GM10847 (cell line): ENCODE results near the gene ANKRD13D.

Source experiments
- POLR2A ChIP-seq: IDR thresholded peaks from 2 replicates; pipeline ENCODE4 v1.6.1; 2011; ENCODE audit not compliant: insufficient read length; ENCODE audit errors: extremely low read depth

Gene ANKRD13D

DNA sequence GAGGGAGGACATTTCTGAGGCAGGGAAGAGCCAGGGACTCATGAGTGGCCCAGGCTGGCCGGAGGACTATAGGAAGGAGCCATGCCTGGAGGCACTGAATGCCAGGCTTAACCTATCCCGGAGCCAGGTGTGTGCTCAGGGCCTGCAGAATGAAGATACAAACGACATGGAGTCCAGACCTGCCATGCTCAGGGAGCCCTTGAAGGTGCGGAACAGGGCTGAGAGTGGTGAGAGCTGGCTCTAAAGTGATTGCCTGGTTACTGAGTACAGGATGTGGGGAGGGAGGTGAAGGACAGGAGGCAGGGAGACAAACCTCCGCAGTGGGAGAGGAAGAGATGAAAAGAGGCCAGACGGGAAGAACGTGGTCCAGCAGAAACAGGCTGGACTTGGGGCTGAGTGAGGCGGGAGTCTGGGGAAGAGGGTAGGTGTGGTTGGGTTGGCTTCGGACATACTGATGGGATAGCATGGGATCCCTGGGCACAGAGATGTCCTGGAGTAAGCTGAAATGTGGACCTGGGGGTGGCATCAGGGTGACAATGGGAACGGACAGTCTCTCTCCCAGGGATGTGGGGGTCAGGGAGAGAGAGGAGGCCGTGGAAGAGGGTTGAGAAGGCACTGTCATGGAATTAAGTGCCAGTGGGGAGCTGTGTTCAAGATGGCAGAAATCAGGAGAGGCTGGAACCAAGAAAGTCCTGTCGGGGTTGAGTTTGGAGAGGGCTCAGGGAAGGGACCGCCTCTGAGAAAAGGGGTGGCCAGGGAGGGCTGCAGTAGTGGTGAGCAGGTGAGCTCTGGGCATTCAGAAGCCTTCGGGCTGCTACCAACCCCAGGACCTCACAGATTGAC lies 1.5 kb upstream of the ANKRD13D start:
- TF ChIP-seq POLR2A: no peak

DNA sequence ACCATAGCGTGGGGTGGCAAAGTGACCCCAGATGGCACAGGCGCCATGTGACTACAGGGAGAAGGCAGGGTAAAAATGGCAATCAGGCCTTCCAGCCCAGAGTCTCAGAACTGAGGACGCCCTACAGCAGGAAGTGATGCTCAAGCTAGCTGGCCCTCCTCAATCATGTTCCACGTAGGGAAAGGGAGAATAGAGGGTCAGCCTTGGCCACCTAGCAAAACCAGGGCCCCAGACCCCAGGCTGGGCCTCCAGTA lies 978 bp upstream of the ANKRD13D start:
- TF ChIP-seq POLR2A: no peak

DNA sequence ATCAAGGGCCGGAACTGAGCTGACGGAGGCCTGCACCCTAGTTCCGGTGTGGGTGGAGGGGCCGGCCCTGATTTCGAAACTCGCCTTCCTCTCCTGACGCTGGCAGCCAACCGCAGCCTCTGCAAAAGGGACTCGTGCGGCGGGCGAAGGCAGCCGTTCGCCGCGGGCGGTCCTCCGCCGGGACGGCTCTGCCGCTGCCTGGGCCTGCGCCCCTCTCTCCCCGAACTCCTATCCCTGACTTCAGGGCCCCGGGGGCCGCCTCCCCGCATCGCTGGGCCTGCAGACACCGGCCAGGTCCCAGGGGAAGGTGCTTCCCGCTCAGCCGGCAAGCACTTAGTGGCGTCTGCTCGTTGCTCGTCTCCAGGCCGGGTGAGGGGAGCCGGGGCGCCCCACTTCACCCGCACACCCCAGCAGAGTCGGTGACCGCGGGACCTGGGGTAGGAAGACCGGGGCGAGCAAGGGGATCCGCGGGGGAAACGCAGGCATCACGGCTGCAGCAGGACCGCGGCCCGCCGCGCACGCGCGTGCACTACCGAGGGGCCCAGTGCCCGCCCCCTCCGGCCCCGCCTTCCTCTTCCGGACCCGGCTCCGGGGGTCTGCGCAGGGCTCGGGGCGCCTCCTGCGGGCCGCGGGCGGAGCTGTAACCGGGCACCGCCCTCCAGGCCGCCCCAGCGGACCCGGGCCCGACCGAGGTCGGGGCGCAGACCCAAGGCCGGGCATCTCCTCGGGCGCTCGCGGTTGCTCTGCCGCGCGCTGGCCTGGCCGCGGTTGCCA lies 464 bp upstream of the ANKRD13D start:
- peak; percentile 83 for TF ChIP-seq POLR2A

DNA sequence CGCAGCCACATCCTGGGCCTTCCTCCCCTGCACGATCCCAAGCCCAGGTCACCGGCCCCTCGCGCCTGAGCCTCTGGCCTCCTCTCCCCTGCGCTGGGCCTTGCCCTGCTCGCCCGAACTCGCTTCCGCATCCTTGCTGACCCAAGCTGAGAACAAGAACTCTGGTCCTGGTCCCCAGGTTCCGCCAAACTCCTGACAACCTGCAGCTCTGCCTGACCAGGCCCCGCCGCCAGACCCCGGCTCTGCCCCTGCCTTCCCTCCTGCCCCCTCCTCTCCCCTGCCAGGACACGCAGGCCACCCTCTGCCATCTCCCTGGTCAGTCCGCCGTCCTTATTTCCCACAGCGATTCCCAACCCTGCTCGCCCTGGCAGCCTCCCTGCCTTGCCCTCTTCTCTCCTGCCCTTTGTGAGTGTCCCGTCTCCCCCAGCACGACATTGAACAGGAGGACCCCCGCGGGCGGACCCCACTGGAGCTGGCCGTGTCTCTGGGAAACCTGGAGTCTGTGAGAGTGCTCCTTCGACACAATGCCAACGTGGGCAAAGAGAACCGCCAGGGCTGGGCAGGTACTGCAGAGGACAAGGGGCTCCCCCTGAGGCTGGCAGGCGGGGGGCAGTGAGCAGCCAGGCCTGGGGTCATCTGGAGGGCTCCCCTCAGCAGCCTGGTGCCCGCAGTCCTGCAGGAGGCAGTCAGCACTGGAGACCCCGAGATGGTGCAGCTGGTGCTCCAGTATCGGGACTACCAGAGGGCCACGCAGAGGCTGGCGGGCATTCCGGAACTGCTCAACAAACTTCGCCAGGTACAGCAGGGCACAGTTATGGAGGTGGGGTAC lies 762 bp downstream of the ANKRD13D start:
- no peak for TF ChIP-seq POLR2A

DNA sequence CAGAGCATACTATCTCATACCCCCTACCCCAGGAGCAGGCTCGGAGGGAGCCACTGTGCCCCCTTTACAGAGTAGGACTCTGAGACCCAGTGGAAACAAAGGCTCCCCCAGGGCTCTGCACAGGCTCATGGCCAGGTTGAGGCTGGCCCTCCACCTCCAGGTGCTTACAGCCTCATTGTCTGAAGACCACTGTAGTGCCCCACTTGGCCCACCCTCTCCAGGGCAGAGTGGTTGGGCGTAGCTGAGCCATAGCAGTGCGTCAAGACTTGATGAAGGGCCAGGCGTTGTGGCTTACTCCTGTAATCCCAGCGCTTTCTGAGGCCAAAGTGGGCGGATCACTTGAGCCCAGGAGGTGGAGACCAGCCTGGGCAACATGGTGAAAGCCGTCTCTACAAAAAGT lies 1.7 kb downstream of the ANKRD13D start:
- no peak for TF ChIP-seq POLR2A

DNA sequence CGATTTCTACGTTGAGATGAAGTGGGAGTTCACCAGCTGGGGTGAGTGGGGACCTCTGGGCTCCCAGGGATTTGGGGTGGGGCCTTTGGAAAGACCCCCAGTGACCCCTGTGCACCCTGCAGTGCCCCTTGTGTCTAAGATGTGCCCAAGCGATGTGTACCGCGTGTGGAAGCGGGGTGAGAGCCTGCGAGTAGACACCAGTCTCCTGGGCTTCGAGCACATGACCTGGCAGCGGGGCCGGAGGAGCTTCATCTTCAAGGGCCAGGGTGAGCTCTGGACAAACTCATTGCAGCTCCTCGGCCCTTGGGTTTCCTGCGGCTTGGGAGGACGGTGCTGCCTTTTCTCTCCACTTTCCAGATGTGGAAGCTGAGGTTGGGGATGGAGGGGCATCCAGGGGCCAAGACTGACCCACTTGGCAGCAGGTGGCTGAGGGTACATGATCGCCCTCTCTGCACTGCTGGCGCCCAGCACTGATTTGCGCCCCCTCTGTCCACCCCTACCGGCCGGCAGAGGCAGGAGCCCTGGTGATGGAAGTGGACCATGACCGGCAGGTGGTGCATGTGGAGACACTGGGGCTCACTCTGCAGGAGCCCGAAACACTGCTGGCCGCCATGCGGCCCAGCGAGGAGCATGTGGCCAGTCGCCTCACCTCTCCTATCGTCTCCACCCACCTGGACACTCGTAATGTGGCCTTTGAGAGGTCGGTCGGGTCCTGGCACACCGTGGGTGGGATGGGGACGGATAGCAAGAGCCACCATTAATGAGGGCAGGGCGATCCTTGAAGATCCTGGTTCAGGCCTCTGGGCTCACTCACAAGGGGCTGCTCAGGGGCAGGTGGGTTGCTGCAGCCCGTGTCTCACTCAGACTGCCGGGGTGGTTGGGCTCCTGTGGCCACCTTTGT lies 2.6 kb downstream of the ANKRD13D start:
- no peak for TF ChIP-seq POLR2A

DNA sequence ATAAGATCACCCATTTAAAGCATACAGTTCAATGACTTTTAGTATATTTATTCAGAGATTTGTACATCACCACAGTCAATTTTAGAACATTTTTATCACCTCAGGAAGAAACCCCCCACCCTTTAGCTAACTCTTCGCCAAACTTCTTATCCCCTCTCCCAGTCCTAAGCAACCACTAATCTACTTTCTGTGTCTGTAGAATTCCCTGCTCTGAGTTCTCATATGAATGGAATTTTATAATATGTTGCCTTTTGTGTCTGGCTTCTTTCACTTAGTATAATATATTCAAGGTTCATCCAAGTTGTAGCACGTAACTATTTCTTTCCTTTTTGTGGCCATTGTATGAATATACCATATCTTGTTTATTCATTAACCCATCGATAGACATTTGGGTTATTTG lies 3.6 kb downstream of the ANKRD13D start:
- no peak for TF ChIP-seq POLR2A

DNA sequence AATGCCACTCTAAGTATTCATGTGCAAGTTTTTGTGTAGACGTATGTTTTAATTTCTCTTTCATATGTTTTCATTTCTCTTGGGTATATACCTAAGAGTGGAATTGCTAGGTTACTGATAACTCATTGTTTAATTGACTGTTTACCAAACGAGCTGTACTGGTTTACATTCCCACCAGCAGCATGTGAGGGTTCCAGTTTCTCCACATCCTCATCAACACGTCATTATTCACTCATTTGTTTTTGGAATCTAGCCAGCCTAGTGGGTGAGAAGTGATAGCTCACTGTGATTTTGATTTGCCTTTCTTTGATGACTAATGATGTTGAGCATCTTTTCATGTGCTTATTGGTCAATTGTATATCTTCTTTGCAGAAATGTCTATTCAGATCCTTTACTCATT lies 4.0 kb downstream of the ANKRD13D start:
- no peak for TF ChIP-seq POLR2A

DNA sequence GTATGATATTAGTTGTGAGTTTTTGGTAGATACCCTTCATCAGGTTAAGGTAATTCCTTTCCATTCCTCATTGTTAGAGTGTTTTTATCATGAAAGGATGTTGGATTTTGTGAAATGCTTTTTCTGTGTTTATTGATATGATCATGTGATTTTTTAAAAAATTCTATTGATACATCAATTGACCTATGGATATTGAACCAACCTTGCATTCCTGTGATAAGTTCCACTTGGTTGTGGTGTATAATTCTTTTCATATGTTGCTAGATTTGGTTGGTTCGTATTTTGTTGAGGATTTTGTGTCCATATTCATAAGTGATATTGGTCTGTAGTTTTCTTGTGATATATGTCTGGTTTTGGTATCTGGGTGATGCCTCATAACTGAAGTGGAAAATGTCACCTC lies 6.7 kb downstream of the ANKRD13D start:
- TF ChIP-seq POLR2A: no peak

DNA sequence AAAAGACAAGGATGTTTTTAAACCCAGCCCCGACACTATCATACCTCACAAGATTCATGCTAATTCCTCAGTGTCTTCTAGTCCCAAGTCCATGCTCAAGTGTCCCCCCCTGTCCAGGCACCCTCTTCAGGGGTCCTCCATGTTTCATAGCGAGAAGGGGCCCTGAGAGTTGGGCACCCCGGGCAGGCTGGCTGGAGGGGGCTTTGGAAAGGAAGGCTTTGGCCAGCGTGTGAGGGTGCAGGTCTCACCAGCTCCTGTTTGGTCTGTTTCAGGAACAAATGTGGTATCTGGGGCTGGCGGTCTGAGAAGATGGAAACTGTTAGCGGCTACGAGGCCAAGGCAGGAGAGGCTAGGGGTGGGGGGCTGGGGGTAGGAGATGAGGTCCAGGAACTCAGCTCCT lies 9.7 kb downstream of the ANKRD13D start:
- no peak for TF ChIP-seq POLR2A

DNA sequence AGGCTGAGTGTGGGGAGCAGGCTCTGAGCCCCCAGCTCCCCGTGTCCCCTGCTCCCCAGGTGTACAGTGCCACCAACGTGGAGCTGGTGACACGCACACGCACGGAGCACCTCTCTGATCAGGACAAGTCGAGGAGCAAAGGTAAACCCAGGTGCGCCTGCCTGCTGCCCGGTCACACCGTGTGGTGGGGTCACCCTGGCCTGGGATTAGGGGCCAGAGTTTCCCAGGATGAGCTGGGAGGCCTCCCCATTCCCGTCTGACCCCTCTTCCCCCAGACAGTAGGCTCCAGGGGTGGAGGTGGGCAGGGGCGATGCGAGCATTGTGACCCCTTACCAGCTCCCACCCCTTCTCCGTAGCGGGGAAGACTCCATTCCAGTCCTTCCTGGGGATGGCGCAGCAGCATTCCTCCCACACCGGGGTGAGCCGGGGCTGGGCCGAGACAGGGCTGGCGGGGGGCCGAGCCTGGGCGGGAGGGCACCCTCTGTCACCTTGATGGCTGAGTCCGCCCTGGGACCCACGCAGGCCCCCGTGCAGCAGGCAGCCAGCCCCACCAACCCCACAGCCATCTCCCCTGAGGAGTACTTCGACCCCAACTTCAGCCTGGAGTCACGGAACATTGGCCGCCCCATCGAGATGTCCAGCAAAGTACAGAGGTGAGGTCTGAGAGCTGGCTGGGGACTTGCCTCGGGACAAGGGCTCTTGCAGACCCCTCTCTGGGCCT lies 10.5 kb downstream of the ANKRD13D start:
- no peak for TF ChIP-seq POLR2A

DNA sequence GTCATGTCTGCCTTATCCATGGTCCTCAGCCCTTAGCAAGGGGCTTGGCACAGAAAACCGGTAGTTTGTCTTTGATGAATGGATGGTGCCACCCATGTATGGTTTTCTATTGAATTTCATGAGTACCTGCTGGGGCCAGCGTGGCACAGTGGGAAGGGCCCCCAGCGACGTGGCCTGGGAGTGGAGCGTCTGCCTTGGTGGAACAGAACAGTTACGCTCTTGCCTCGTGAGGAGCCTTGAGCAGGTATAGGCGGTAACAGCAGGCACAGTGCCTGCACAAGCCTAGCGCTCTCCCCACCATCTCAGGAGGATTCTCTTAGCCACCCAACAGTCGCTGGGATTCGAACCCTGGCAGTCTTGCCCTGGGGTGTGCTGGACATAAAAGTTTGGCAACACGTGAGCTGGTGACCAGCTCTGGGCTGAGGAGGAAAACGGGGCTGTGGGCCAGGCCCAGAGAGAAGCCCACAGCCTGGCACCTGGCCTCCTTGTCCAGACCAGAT lies 11.2 kb downstream of the ANKRD13D start:
- TF ChIP-seq POLR2A: no peak

DNA sequence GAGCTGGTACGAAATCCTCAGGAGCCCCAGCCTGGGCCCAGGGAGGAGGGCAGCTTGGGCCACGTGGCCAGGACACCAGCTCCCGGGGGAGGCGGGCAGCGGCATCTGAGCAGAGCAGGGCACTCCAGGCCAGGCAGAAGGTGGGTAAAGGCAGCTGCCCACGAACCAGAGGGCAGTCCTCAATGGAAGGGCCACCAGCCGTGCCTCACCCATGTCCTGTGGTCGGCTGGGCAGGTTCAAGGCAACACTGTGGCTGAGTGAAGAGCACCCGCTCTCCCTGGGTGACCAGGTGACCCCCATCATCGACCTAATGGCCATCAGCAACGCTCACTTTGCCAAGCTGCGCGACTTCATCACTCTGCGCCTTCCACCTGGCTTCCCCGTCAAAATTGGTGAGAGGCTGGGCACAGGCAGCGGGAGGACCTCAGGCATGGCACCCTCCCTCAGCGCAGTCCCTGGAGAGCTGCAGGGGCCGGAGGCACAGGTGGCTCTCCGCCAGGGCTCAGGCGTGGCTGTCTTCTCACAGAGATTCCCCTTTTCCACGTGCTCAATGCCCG lies 11.7 kb downstream of the ANKRD13D start:
- no peak for TF ChIP-seq POLR2A
